ENCODE results near the gene CDH4.

GRCh38 chr20:61761453-61762166 is 509.5 kb downstream of the CDH4 start:
- no peak for TF ChIP-seq CTCF (optimal IDR thresholded peaks at IDR 0.05 in 1 of 3, IDR thresholded peaks at IDR 0.05 in 1 of 3, conservative IDR thresholded peaks at IDR 0.05 in 1 of 3; ENCODE audit: extremely low read depth in 1 of 3, insufficient read depth in 2 of 3, low read length in 3 of 3)
- TF ChIP-seq EZH2 (IDR thresholded peaks at IDR 0.05; ENCODE audit: low read length), result no peak

All from keratinocyte (primary cell).